Measurements from ENCODE around the gene PLA2G5. TPM values are rescaled to one million over a fixed set of nuclear protein-coding genes. Genes with fewer than 3 reads are reported as not detected.

The PLA2G5 gene
- polyA plus RNA-seq, 3 donors = not detected

DNA sequence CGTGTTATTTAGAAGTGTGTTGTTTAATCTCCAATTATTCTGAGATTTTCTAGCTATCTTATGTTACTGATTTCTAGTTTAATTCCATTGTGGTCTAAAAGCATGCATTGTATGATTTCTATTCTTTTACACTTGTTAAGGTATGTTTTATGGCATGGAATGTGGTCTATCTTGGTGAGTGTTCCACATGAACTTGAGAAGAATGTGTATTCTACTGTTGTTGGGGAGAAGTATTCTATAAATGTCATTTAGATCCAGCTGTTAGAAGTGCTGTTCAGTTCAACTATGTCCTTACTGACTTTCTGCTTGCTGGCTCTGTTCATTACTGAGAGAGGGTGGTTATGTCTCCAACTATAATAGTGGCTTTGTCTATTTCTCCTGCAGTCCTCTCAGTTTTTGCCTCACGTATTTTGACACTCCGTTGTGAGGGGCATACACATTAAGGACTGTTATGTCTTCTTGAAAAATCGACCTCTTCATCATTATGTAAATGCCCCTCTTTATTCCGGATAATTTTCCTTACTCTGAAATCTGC is 12.0 kb upstream of the PLA2G5 start:
- no CpG with 5 or more reads among the region's 5 CpGs for WGBS (ENCODE audit: insufficient coverage)
- H3K27me3 Mint-ChIP-seq (ENCODE audit: low read depth in 3 of 3) = peaks cover 5 to 22% (median 17%) of the 10 kb centered on the region in 3 donors
- TF ChIP-seq, protein P1, sequence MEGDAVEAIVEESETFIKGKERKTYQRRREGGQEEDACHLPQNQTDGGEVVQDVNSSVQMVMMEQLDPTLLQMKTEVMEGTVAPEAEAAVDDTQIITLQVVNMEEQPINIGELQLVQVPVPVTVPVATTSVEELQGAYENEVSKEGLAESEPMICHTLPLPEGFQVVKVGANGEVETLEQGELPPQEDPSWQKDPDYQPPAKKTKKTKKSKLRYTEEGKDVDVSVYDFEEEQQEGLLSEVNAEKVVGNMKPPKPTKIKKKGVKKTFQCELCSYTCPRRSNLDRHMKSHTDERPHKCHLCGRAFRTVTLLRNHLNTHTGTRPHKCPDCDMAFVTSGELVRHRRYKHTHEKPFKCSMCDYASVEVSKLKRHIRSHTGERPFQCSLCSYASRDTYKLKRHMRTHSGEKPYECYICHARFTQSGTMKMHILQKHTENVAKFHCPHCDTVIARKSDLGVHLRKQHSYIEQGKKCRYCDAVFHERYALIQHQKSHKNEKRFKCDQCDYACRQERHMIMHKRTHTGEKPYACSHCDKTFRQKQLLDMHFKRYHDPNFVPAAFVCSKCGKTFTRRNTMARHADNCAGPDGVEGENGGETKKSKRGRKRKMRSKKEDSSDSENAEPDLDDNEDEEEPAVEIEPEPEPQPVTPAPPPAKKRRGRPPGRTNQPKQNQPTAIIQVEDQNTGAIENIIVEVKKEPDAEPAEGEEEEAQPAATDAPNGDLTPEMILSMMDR (IDR thresholded peaks at IDR 0.05) = no peak
- Histone ChIP-seq H3K9me3 (replicated peaks in 1 of 2; ENCODE audit: control insufficient read depth in 1 of 2, insufficient read depth in 1 of 2, low read length in 2 of 2) (peaks cover 0 to 9% of the 10 kb centered on the region in 2 donors), H2AFZ (ENCODE audit: insufficient read depth, low read depth, low read length, poor library complexity, severe bottlenecking) (no peak overlapping the region), H3K4me3 (replicated peaks in 1 of 3; ENCODE audit: low read depth in 2 of 3, low read length in 3 of 3) (no peak overlapping the region), H3K4me2 (replicated peaks; ENCODE audit: extremely low read depth, low read length, poor library complexity, severe bottlenecking) (no peak overlapping the region), H3K79me2 (ENCODE audit: insufficient read depth, low read length) (no peaks in the 10 kb centered on the region), H3K27me3 (ENCODE audit: control insufficient read depth in 2 of 2, insufficient read depth in 2 of 2, low read length in 2 of 2) (peaks cover 0 to 12% of the 10 kb centered on the region in 2 donors), H3K9ac (ENCODE audit: insufficient read depth, low read length, poor library complexity, severe bottlenecking) (no peak overlapping the region), H3K27ac (ENCODE audit: low read depth in 1 of 2, low read length in 2 of 2) (no peak overlapping the region), H3K36me3 (replicated peaks in 1 of 2; ENCODE audit: control insufficient read depth in 1 of 2, insufficient read depth in 2 of 2, low read length in 2 of 2) (no peaks in the 10 kb centered on the region), H4K20me1 (ENCODE audit: insufficient read depth, low read length) (no peaks in the 10 kb centered on the region), H3K4me1 (ENCODE audit: control insufficient read depth in 1 of 2, insufficient read depth in 2 of 2, low read length in 2 of 2) (peaks cover 39 to 44% of the 10 kb centered on the region in 2 donors)
- DNase-seq = no peak
- no peak overlapping the region for H3K4me3 Mint-ChIP-seq
- intact Hi-C loops (cut with micrococcal nuclease) = no loop called here
- peaks cover 33% of the 10 kb centered on the region for H3K4me1 Mint-ChIP-seq
- peaks cover 4 to 15% (median 9%) of the 10 kb centered on the region in 7 donors for H3K9me3 Mint-ChIP-seq
- H3K27ac Mint-ChIP-seq = no peak overlapping the region
- H3K36me3 Mint-ChIP-seq = peaks cover 0 to 3% of the 10 kb centered on the region in 2 donors

DNA sequence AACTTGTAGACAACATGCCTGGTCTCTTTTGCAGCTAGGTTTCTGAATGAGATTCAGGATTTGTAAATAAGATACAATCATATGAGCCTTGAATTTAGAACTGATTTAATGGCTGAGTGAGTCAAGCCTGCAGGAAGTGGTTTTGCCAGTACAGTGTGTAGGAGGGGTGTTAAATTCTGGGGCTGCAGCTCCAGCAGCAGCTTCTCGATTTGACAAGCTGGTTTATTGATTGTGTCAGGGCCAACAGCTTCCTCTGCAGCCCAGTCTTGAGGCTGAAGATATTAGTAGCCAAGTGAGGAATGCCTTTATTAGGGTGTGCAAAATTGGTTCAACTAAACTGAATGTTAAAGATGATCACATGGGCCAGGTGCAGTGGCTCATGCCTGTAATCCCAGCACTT is 11.5 kb upstream of the PLA2G5 start:
- Mint-ChIP-seq H3K9me3 (peaks cover 2 to 15% (median 9%) of the 10 kb centered on the region in 7 donors), H3K4me1 (peaks cover 33% of the 10 kb centered on the region), H3K4me3 (peak overlapping the region in 1 of 2 donors; percentile 22), H3K36me3 (peaks cover 0 to 3% of the 10 kb centered on the region in 2 donors), H3K27ac (peak overlapping the region in 2 of 7 donors; percentile 26 to 63), H3K27me3 (ENCODE audit: low read depth in 3 of 3) (peaks cover 5 to 22% (median 17%) of the 10 kb centered on the region in 3 donors)
- Histone ChIP-seq H3K9ac (ENCODE audit: insufficient read depth, low read length, poor library complexity, severe bottlenecking) (no peak overlapping the region), H3K4me2 (replicated peaks; ENCODE audit: extremely low read depth, low read length, poor library complexity, severe bottlenecking) (no peak overlapping the region), H4K20me1 (ENCODE audit: insufficient read depth, low read length) (no peaks in the 10 kb centered on the region), H3K9me3 (replicated peaks in 1 of 2; ENCODE audit: control insufficient read depth in 1 of 2, insufficient read depth in 1 of 2, low read length in 2 of 2) (peaks cover 0 to 9% of the 10 kb centered on the region in 2 donors), H2AFZ (ENCODE audit: insufficient read depth, low read depth, low read length, poor library complexity, severe bottlenecking) (no peak overlapping the region), H3K27ac (ENCODE audit: low read depth in 1 of 2, low read length in 2 of 2) (no peak overlapping the region), H3K36me3 (replicated peaks in 1 of 2; ENCODE audit: control insufficient read depth in 1 of 2, insufficient read depth in 2 of 2, low read length in 2 of 2) (no peaks in the 10 kb centered on the region), H3K4me3 (replicated peaks in 1 of 3; ENCODE audit: low read depth in 2 of 3, low read length in 3 of 3) (no peak overlapping the region), H3K27me3 (ENCODE audit: control insufficient read depth in 2 of 2, insufficient read depth in 2 of 2, low read length in 2 of 2) (peaks cover 0 to 12% of the 10 kb centered on the region in 2 donors), H3K79me2 (ENCODE audit: insufficient read depth, low read length) (no peaks in the 10 kb centered on the region), H3K4me1 (ENCODE audit: control insufficient read depth in 1 of 2, insufficient read depth in 2 of 2, low read length in 2 of 2) (peaks cover 39 to 44% of the 10 kb centered on the region in 2 donors)
- WGBS (ENCODE audit: insufficient coverage) = 0% methylated on average over 1 of the region's 1 CpG
- peak in 1 of 3 donors; percentile 10 for DNase-seq
- intact Hi-C loops (cut with micrococcal nuclease) = no loop called here
- TF ChIP-seq, protein P1 (IDR thresholded peaks at IDR 0.05) = no peak
